Suprapubic skin (tissue), 4 donors: Measurements from ENCODE around the gene WWTR1.

Experiments
- EP300 ChIP-seq: sonication (generic); formaldehyde crosslinking; IDR thresholded peaks from one replicate; pipeline ENCODE4 v1.6.1; 2017; ENCODE audit warnings: antibody characterized with exemption
- POLR2A ChIP-seq, 2 donors: fragments of 450-650 bp; IDR thresholded peaks; one replicate each; pipeline ENCODE4 v1.6.1; 2017; ENCODE audit warnings: antibody characterized with exemption in 2 of 2, mild to moderate bottlenecking in 2 of 2, moderate library complexity in 2 of 2
- POLR2AphosphoS5 ChIP-seq, 3 donors: sonication (generic); formaldehyde crosslinking; IDR thresholded peaks; one replicate each; pipeline ENCODE4 v1.6.1; 2017; ENCODE audit warnings: antibody characterized with exemption in 3 of 3

DNA sequence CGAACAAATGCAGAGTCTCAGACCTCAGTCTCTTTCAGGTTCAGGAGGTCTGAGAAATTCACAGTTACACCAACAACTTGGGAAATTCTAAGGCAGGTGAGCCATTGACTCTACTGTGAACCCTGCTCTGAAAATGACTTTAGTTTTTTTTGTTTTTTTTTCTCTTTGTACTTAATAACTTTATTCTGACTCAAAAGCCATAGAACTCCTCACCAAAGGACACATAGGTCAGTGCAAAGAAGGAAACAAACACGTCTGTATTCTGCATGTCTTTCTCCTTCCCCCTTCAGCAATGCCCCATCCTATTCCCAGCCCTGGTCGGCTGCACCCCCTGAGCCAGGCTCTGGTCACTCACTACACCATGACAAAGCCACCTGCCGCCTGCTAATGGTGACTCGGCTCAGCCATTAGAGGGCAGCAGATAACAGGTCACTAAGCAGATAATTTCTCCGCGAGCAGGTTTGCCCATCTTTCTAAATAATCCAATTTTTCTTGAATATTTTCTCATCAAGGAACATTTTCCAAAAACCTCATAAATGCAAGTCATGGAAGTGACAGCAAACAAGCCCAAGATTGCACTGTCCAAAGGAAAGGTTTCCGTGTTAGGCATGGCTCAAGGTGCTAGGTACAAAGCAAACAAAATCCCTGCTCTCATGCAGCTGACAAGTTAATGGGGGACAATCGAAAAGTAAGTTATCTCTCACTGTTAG is 145.6 kb downstream of the WWTR1 start:
- TF ChIP-seq POLR2A (IDR thresholded peaks at IDR 0.05) (no peak), POLR2AphosphoS5 (IDR thresholded peaks at IDR 0.05) (no peak), EP300 (no peak)
